Bronchus fibroblast of lung (primary cell): ENCODE results near the gene TMEM150A. TPM values are rescaled to one million over a fixed set of nuclear protein-coding genes. Genes with fewer than 3 reads are reported as not detected.

Experiments used
- total RNA-seq: library from RNA; depleted of rRNA; stranded (reverse); fragments of >200 nt; gene quantifications from 2 replicates; pipeline ENCODE4 v1.2.3, GENCODE V29; 2015

The TMEM150A gene, protein sequence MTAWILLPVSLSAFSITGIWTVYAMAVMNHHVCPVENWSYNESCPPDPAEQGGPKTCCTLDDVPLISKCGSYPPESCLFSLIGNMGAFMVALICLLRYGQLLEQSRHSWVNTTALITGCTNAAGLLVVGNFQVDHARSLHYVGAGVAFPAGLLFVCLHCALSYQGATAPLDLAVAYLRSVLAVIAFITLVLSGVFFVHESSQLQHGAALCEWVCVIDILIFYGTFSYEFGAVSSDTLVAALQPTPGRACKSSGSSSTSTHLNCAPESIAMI
- total RNA-seq: 9.9 and 10.7 TPM in 2 replicates

DNA sequence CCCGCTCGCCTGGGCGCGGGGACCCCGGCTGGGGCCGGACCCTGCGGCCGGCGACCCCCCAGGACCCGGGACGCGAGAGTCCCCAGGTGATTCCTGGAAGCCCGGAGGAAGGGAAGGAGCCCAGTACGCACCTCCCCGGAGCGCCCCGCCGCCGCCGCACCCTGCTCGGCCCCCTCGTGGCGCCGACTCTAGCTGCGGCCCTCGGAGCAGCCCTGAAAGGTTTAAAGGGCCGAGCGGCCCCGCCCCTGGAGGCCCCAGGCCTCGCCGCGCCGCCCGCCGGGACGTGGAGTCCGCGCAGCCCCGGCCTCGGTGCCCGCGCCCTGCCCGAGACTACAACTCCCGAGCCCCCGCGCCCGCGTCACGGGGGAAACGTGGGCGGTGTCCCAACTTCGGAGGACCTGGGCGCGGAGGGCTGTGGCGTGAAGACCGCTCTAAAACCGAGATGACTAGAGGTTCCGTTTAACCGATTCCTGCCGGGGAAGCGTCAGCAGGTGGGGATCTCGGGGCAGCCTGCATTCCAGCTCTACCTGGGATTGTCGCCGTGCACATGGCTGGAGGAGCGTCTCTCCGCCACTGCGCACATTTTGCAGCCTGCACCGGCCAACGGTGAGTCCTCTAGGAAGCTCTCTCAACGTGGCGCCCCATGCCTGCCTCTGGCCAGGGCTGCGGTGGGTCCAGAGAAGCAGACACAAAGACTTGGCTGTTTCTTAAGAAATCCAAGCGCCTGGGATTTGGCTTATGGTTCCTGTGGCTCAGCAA, at the start of gene TMEM150A:
TSS of gene TMEM150A (minus strand) at position 223 of the 759 bp plus-strand sequence. CDS start 750 bp downstream, outside the sequence.

DNA sequence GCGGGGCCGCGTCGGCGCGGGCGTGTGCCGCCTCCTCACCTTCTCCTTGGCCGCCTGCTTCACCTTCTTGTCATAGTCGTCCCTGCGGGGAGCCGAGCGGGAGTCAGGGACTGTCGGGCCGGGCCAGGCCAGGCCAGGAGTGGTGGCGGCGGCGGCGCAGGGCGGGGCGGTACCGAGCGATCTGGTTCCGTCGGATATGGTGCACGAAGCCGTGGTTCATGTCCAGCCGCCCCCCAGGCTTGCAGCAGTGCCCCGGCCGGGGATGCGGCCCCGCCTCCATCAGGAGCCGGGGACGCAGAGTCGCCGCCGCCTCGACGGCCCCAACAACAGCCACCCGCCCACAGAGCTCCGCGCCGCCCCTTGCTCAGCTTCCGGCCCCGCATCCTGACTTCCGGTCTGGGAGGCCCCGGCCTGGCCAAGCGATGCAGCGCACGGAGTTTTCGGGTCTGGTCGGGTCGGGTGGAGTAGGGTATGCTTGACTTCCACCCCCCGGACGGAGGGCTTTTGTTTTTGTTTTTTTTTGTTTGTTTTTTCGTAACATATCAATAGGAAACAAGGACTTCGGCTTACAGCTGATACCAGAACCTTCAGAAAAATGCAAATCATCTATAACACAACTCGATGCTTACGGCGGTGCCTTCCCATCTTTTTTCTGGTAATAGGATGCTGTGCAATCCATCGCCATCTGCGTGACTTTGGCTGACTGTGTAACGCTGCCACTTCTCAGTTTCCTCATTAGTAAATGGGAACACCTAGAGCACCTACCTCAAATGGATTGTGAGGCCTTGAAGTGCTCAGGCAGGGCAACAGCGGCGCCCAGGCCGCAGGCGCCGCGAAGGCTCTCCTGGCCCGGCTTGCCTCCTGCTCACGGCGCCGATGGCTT, 9.4 kb upstream of the TMEM150A start, which contains the start of gene C2orf68:
TSS of gene C2orf68 (minus strand) at position 362 of the 883 bp plus-strand sequence. CDS start at position 280, 82 bp downstream.

DNA sequence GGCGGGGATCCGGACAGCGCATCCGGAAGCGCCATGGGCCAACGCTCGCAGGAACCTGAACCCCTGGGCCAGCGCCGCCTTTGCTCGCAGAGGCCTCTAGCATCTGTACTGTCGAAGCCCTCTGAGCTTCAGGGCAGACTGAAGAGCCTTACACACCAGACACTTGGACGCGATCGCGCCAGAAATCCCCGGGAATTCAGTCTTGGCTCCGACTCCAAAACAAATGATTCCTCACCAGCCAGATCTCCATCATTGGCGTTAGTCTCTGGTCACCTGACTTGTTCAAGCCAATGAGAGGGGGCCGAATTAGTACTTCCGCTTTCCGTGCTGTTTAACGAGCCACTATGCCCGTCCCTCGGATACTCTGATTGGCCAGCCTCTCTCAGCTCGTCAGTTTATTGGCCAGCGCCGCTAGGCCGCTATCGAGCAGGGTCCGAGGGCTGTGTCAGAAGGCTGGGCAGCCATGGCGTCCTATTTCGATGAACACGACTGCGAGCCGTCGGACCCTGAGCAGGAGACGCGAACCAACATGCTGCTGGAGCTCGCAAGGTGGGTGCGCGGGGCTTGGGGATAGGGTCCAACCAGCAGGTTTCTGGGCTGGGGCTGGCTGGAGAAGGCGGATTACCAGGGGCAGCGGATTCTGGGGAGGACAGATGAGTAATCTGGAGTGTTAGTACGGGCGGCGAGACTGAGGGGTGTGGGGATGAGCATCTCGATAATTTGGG, 7.0 kb downstream of the TMEM150A start, which contains the start of gene RNF181:
TSS of gene RNF181 (plus strand) at position 445 of the 725 bp plus-strand sequence. CDS start at position 464, 19 bp downstream.

DNA sequence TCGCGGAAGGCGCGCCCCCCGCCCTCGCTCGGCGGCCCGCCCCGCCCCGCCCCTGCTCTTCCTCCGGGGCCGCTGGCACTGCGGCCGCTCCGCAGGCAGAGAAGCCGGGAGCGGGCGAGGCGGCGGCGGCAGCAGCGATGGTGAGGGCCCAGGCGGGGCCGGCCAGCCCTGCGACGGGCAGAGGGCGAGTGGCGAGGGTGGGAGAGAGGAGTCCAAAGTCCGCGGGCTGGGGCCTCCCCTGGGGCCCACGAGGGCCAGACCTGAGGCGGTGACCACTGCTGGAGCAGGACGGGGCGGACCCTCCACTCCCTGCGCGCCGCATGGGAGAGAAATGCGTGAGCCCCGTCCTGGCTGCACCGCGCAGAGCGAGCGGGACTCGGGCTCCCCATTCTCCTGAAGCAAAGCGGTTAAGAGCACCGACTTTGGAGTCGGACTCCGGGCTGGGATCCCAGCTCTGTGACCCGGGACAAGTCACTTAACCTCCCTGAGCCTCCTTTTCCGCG, 18.1 kb downstream of the TMEM150A start, which contains the start of gene VAMP5:
TSS of gene VAMP5 (plus strand) at position 78 of the 503 bp plus-strand sequence. CDS start at position 138, 60 bp downstream.

DNA sequence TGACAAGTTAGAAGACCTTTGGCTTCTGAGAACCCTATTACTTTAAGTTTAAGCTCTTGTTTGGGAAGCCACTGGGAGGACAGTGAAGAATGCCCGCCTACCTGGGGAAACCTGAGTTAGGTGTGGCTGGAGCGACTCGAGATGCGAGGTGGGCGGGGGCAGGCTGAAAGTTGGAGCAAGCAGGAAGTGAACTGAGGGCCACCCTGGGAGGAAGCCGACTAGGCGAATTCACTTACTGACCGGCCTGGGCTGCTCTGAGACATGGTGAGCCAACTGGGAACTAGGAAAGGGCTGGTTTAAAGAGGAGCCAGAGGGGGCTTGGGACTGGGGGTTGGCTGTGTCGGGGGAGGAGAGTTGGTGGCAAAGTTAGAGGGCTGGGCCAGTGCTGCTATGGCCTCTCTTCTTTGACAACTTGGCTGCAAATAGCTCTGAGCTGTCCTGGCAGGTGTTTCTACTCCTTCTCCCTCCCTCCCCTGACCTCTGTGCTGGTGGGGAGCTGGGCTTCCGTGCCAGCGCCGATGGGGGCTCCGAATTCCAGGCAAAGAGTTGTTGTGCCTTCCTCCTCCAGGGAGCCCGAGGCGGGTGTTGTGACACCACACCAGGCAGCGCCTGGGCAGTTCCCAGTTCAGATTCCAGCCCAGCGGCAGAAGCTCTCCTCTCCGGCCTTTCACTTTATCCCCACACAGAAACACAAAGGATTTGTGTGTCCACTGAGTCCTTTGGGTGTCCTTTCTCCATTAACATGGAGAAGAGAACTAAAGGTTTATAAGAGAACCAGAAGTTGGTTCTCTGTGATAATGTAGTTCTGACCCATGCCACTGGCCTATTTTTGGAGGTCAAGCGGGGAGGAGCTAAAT, 24.9 kb downstream of the TMEM150A start, which contains the start of gene VAMP8:
TSS of gene VAMP8 (plus strand) at position 201 of the 857 bp plus-strand sequence. CDS start at position 262, 61 bp downstream.

DNA sequence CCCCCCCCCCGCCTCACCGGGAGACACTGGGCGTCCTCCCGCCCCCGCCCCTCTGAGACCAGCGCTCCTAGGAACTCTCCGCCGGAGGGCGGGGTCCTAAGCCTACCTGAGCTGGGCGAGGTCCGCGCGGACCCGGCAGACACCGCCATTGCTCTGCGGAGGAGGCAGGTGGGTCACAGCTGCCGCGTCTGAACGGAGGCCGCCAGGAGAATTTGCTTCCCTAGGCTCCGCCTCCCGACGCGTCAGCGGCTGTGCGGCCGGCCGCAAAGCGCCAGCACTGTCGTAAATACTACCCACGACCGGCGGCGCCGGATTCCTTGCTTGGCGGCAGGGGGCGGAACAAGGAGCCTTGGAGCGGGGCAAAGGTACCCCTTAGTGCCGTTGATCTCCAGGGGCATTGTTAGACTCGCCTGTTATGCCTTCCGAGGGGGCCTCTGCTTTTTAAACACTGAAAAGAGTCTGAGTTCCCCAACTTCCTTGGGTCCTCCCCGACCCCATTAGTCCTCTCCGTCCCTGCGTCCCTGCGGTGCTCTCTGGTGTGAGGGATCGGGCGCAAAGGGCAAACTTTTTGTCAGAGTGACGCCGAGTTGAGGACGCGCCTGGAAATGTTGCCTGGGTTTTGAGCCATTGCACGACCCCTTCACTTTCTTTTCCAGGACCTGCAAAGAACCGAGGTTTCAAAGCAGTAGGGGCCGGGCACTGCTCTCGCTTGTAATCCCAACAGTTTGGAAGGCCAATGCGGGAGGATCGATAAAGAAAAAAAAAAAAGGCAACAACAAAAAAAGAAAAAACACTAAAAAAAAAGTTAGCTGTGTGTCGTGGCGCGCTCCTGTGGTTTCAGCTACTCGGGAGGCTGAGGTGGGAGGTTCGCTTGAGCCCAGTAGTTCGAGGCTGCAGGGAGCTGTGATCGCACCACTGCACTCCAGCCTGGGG, 41.0 kb downstream of the TMEM150A start, which contains the start of gene GGCX:
TSS of gene GGCX (minus strand) at position 214 of the 933 bp plus-strand sequence. CDS start at position 149, 65 bp downstream.

Other genes starting within 250 kb of the TMEM150A start
- gene RETSAT, start 248.2 kb downstream of the TMEM150A start, total RNA-seq: 33.5 and 39.2 TPM in 2 replicates
- 11.3 and 12.9 TPM in 2 replicates for gene ELMOD3, start 247.9 kb downstream of the TMEM150A start, total RNA-seq
- gene CAPG, start 192.3 kb downstream of the TMEM150A start, total RNA-seq: 196 and 242 TPM in 2 replicates
- gene SH2D6, start 184.0 kb downstream of the TMEM150A start, total RNA-seq: 0.34 and 0.59 TPM in 2 replicates
- 82.9 and 86.1 TPM in 2 replicates for gene MAT2A, start 63.5 kb downstream of the TMEM150A start, total RNA-seq
- gene GGCX, start 41.2 kb downstream of the TMEM150A start, total RNA-seq: 50.1 and 53.3 TPM in 2 replicates
- 2.5 and 5.2 TPM in 2 replicates for gene VAMP8, start 25.1 kb downstream of the TMEM150A start, total RNA-seq
- 98.0 and 106 TPM in 2 replicates for gene VAMP5, start 18.3 kb downstream of the TMEM150A start, total RNA-seq
- gene RNF181, start 7.0 kb downstream of the TMEM150A start, total RNA-seq: 281 and 288 TPM in 2 replicates
- gene C2orf68, start 9.4 kb upstream of the TMEM150A start, total RNA-seq: 12.5 and 14.5 TPM in 2 replicates
- 76.1 and 76.5 TPM in 2 replicates for gene USP39, start 13.5 kb upstream of the TMEM150A start, total RNA-seq
- gene SFTPB, start 65.5 kb upstream of the TMEM150A start, total RNA-seq: not detected in 2 replicates
- not detected in 2 replicates for gene GNLY, start 91.7 kb upstream of the TMEM150A start, total RNA-seq
- 11.4 and 15.1 TPM in 2 replicates for gene ATOH8, start 151.3 kb upstream of the TMEM150A start, total RNA-seq